CD4-positive, alpha-beta T cell treated with Interleukin-6 at 100 ng/mL for 8 hours (primary cell): ENCODE data around the gene LRRC14B.
"Not testable (repeated sequence)": the region's sequence is repeated elsewhere in the genome, so short reads cannot be mapped to it uniquely, and the experiment has no call there.

Experiments
- DNase-seq: peaks from one replicate; pipeline ENCODE4 v3.0.0-alpha.2; 2020; ENCODE audit warnings: mixed read lengths, low spot score

LRRC14B gene

DNA sequence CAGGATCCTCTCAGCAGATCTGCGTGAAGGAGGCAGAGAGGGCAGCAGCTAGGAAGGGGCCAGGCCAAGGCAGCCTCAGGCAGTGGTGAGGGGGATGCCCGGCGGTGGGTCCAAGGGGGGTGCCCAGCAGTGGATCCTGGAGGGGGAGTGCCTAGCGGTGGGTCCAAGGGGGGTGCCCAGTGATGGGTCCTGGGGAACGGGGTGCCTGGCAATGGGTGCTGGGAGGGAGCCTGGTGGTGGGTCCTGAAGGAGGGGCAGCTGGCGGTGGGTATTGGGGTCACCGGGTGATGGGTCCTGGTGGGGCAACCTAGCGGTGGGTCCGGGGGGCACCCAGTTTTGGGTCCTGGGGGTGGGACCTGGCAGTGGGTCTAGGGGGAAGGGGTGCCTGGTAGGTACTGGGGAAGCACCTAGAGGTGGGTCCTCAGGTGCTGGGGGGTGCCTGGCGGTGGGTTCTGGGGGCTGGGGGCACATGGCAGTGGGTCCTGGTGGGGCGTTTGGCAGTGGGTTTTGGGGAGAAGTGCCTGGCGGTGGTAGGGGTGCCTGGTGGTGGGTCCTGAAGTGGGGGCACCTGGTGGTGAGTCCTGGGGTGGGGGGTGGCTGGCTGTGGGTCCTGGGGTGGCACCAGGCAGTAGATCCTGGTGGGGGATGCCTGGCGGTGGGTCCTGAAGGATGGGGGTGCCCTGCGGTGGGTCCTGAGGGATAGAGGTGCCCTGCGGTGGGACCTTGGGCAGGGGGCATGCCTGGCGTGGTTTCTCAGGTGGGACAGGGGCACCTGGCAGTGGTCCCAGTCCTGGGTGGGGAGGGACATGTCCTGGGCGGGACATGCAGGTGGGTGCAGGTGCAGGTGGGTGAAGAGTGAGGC lies 1.9 kb downstream of the LRRC14B start:
- no peak for DNase-seq

DNA sequence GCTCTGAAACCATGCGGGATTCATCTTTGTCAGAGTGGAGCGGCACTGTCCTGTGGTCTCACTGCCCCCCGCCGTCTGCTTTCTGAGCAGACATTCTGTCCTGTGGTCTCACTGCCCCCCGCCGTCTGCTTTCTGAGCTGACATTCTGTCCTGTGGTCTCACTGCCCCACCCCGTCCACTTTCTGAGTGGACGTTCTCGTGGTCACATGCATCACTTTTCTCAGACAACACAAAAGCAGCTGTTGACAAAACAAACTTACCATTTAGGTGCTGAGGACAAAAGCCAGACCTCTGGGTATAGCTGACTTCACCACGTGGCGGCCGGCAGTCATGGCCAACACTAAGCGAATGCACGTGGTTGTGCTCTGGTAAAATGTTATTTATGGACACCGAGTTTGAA lies 2.8 kb downstream of the LRRC14B start:
- no peak for DNase-seq

- DNase-seq = no peak
These were observed 3.4 kb downstream of the LRRC14B start for GRCh38 chr5:194603-195209.

GRCh38 chr5:195401-196160 lies 4.3 kb downstream of the LRRC14B start:
- DNase-seq = no peak

DNA sequence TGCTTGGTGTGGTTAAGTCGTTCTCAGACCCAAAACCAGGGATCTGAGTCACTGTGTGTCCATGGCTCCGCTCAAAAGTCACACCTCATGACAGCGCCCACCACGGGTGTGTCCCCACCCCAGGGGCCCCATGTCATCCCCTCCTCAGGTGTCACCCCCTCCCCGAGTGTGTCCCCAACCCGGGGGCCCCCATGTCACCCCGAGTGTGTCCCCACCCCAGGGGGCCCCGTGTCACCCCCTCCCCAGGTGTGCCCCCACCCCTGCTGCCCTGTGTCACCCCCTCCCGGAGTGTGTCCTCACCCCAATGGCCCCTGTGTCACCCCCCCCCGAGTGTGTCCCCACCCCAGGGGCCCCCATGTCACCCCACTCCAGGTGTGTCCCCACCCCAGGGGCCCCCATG lies 5.1 kb downstream of the LRRC14B start:
- DNase-seq = no peak

GRCh38 chr5:197031-197430 lies 5.7 kb downstream of the LRRC14B start:
- not testable (repeated sequence) for DNase-seq

DNA sequence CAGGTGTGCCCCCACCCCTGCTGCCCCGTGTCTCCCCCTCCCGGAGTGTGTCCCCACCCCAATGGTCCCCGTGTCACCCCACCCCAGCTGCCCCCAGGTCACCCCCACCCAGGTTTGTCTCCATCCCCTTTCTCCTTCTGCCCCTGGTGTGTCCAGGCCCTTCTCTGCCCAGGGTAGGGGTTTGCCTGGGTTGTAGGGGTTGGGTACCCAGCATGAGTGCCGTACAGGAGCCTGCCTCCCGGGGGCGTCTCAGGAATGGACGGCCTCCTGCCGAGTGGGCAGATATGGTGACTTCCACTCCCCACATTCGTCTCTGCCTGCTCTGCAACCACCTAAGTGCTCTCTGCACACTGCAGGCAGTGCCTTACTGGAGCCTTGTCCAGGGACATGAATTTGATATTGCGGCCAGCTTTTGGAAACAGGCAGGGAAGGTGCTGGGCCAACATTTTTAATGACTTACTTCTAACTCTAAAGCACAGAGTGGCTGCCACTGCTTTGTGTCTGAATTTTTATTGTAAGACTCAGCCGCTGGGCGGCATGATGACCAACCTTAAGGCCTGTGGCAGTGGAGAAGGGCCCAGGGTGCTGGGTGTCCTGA lies 6.7 kb downstream of the LRRC14B start:
- no peak for DNase-seq

DNA sequence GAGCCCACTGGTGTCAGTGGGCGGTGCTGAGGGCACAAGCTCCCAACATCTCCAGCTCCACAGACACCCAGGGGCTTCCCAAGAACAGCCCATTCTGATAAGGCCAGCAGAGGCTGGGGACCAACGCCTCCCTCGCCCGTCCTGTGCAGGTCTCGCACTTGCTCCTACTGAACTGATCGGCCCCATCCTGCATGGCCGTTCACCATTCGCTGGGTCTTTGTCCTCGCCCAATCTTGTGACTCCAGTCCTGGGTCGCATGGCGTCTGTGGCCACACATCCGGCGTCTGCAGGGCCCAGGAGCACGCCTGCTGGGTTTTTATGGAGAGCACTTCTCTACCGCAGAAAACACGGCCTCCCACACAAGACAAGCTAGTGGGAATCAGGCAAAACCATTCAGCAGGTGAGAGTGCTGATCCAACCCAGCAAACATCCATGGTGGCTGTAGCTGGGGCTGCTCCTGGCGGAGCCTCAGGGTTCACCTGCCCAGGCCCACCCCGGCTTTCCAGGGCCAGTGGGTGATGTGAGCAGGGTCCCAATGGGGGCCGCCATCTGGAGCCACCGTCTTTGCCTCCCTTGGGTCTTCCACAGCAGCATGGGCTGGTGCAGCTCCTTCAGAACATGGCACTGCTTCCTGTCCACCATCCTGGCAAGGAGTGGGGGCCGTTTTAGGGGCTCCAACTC lies 7.4 kb downstream of the LRRC14B start:
- no peak for DNase-seq

DNA sequence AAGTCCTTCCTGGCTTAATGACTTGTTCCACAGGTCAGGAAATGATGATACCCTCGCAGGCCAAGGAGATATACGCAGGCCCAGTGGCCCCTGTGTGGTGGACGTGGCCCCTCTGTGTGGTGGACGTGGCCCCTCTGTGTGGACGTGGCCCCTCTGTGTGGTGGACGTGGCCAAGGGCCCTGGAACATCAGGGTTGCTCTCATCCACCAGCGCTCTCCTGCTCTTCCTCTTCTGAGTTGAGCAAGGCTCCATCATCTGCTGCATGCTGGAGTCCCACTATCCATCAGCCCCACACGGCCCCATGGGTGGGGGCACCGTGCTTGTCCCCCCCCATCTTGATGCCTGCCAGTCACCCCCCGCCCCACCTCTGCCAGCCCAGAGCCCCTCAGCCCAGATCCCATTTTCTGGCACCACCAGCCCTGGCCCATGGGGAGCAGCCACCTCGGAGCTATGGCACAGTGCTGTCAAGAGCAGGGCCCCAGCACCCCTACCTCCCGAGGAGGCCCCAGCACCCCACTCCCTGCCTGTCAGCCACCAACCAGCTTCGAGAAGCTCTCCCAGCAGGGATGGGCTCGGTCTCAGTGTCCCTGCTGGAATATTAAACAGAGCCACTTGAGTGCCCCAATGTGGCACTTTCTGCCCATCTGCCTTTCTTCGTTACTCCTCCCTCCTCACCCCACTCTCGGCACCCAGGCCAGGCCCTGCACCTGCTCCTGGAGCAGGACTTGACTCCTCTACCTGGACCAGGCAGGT lies 8.1 kb downstream of the LRRC14B start:
- no peak for DNase-seq

DNA sequence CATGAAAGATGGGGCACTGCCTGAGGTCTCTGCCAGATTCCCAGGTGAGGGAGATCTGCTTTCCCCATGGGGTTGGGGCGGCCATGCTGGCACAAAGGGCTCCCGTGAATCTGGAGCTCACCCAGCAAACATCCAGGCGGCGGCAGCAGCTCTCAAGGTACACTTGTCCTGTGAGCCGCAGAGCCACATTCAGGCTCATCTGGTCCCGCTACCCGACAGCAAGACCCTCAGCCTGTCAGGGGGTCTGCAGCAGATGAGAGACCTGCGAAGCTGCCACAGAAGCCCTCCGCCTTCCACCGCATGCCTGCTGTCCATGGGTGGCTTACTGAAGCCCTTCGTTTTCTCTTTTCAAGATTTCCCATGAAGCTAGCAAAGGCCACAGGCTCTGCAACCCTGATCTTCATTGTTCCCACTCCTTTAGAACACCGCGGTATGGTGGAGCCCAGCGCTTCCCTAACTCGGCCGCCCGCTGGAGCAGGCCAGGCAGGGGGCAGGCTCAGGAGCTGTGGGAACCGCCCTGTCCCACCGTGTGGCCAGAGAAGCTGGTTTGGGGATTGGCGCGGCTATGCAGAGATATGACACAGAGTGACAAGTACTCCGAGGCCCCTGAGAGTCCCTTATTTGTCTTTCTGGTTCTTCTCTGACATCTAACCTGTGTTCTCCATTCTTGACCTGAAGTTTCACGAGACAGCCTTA lies 8.8 kb downstream of the LRRC14B start:
- no peak for DNase-seq

- DNase-seq = no peak
These were observed 9.7 kb downstream of the LRRC14B start for GRCh38 chr5:200985-201384.

DNA sequence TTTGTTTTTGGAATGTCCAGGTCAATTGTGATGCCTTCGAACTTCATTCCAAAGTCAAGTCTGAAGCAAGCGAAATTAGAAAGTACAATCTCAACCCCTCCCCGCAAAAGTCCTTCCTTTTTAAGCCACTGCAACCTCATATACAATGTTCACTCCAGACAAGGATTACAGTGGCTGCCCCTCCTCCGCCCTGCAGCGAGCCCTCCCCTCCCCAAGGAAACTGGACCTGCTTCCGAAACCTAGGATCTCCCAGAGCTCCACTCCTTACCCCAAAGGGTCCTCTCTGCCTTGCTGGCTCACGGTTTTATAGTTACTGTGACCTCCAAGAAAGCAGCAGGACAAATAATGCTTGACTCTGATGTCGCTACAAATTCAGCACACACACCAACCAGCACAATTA lies 10.4 kb downstream of the LRRC14B start:
- no peak for DNase-seq

- DNase-seq = no peak
These were observed 12.1 kb downstream of the LRRC14B start for GRCh38 chr5:203246-203930.

DNA sequence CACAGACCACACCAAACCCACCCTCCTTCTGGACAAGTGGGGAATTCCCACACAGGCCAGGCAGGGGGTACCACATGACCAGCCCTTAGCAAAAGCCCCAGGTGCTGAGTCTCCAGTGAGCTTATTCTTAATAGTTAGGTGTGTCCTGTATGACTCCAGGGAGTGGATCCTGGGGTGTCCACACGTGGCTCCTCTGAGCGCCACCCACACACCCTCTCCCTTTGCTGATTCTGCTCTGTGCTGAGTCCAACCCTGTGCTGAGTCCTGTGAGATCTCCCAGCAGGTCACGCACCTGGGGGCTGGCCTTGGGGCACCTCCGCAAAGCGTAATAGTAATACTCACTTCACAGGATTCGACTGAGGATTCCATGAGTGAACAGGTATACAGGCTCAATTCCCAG lies 12.7 kb downstream of the LRRC14B start:
- no peak for DNase-seq

DNA sequence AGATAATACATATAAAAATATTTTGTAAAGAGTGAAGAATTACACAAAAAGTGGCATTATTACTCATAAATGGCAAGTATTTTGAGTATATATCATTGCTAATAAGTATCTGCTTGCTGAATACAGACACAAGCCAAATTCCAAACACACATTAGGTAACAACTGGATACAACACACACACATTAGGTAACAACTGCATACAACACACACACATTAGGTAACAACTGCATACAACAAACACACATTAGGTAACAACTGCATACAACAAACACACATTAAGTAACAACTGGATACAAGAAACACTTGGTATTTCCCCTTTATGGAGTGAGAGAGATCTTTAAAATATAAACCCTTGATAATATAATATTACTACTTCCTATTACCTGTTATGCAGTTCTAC lies 13.2 kb downstream of the LRRC14B start:
- DNase-seq = no peak

- DNase-seq = no peak
These were observed 13.8 kb downstream of the LRRC14B start for GRCh38 chr5:204966-205670.

- DNase-seq = no peak
These were observed 15.1 kb downstream of the LRRC14B start for GRCh38 chr5:206406-206805.

DNA sequence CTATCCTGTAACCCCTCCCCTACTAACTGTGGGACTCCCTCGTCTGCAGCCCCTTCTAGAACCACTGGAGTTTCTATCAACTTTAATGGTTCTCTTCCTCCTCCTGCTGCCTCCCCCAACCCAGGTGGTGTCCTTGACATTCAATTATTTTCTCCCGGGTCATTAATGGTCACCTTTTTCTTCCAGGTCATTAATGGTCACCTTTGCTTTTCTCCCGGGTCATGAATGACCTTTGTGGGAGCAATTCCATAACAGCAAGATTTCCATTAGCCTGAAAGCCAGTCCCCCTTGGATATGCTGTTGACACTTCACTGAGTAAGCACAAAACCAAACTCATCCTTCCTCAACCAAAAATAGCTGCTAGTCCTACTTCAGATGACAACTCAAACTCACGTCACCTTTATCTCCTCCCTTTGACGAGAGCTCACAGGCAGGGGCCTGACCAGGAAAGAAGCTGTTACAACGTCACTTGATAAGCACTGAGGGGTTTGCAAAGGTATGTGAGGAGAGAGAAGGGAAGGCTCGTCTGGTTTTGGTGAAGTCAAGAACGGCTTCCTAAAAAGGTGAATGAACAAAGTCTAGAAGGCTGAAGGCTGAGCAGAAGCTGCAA lies 15.7 kb downstream of the LRRC14B start:
- no peak for DNase-seq

DNA sequence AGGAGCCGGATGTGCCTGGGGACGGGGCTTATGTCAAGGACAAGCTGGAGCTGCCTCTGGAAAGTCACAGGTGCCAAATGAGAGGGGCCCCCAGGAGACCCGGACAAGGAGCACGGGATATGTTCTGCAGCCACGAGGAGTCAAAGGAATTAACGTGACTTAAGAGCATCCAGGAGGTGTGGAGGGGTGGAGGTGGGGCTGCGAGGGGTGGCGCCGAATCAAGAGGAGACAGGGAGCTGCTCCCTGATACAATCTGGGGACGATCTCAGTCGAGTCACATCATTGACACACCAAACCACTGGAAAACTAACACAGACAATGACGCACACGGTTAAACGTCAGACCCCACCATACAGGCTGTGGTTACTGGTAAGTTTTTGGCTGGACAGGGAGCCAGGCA lies 16.3 kb downstream of the LRRC14B start:
- DNase-seq = no peak
